Heart left ventricle (tissue), 16 donors: Measurements from ENCODE around the gene KLHL29. TPM values are rescaled to one million over a fixed set of nuclear protein-coding genes. Genes with fewer than 3 reads are reported as not detected.

Source experiments
- ATAC-seq, 4 donors: fragments of 200-7000 bp; cut with Tn5 transposase; one replicate each; pipeline ENCODE4 v1.9.1; 2020 to 2022; ENCODE audit warnings: moderate library complexity in 4 of 4, mild to moderate bottlenecking in 3 of 4, moderate number of reproducible peaks in 1 of 4
- DNase-seq, 5 donors: peaks; one replicate each; pipeline ENCODE4 v3.0.0-alpha.2; 2020
- H3K27ac ChIP-seq, 12 donors: fragments of 200-600 bp; sonication (generic) in 4 of 12; one replicate each; pipeline versions ENCODE4 v1.5.0 to v1.8.0; 2016 to 2022; ENCODE audit warnings: mild to moderate bottlenecking in 2 of 12
- H3K27me3 ChIP-seq, 9 donors: fragments of 200-600 bp; sonication (generic) in 2 of 9; one replicate each; pipeline versions ENCODE4 v1.5.1 to v1.8.0; 2016 to 2022; ENCODE audit warnings: mild to moderate bottlenecking in 3 of 9
- H3K36me3 ChIP-seq, 9 donors: fragments of 200-600 bp; sonication (generic) in 2 of 9; one replicate each; pipeline versions ENCODE4 v1.5.0 to v1.8.0; 2018 to 2022; ENCODE audit warnings: mild to moderate bottlenecking in 2 of 9
- H3K4me1 ChIP-seq, 12 donors: fragments of 200-600 bp; sonication (generic) in 4 of 12; one replicate each; pipeline versions ENCODE4 v1.5.0 to v1.8.0; 2016 to 2022; ENCODE audit warnings: mild to moderate bottlenecking in 3 of 12
- H3K4me3 ChIP-seq, 12 donors: fragments of 200-600 bp; sonication (generic) in 4 of 12; one replicate each; pipeline versions ENCODE4 v1.5.0 to v1.8.0; 2017 to 2022; ENCODE audit warnings: mild to moderate bottlenecking in 9 of 12, moderate library complexity in 4 of 12
- H3K9me3 ChIP-seq, 12 donors: fragments of 200-600 bp; sonication (generic) in 4 of 12; one replicate each; pipeline versions ENCODE4 v1.5.0 to v1.8.0; 2016 to 2022; ENCODE audit warnings: mild to moderate bottlenecking in 1 of 12
- POLR2A ChIP-seq, 2 donors: fragments of 450-650 bp; IDR thresholded peaks; one replicate each; pipeline ENCODE4 v1.6.1; 2017; ENCODE audit warnings: antibody characterized with exemption in 2 of 2, mild to moderate bottlenecking in 2 of 2, moderate library complexity in 2 of 2
- WGBS, 4 donors: extraction: QIAGEN DNeasy Blood & Tissue Kit in 2 of 4; methylation state at CpG; one replicate each; pipeline versions ENCODE4 v1.1.5 to v1.1.7; 2013 to 2018; 5-methylcytosine and 5-hydroxymethylcytosine counted together
- intact Hi-C, 10 donors: fragments of 100-400 bp; cut with DNase I; formaldehyde crosslinking; loops; one replicate each; pipeline versions ENCODE4 v1.11.1 to v1.14.2; 2022
- polyA plus RNA-seq, 2 donors: library from polyadenylated mRNA; stranded (reverse); fragments of 200-250 nt; gene quantifications; one replicate each; pipeline ENCODE4 v1.2.3, GENCODE V29; 2013
- total RNA-seq, 9 donors: library from RNA; depleted of rRNA in 2 of 9; stranded (reverse); fragments of >200 nt in 2 of 9; fragmentation: NEBNext Ultra II Directional in 3 of 9; extraction: Animal tissue kit (Norgen Biotek cat#: 25700) in 3 of 9; gene quantifications; one replicate each; pipeline versions ENCODE4 v1.1.0 to v1.2.4, GENCODE V29; 2016 to 2023
- TF ChIP-seq, protein P1 (sequence below), 12 donors: fragments of 200-600 bp; sonication (generic) in 4 of 12; IDR thresholded peaks; one replicate each; pipeline versions ENCODE4 v1.5.0 to v1.8.0; 2018 to 2022; ENCODE audit warnings: antibody characterized with exemption in 12 of 12, mild to moderate bottlenecking in 5 of 12
- donor health status: ischemic (EF 13 %, LVEDD 7.1; RV severe dilation, severe dysfunction).
- donor health status: healthy with polysubstance abuse.
- donor health status: DM: no; HTN: yes; CAD: no.
- donor health status: DM: no; HTN: no; CAD: no.
- donor health status: ischemic (EF 25% LVEDD 6.9; RV normal size, moderate dysfunction).
- donor health status: ischemic (EF 25% LVEDD 5.7; RV mildly dilated, moderate dysfunction).
- donor health status: healthy.
- donor health status: DM: yes; HTN: yes; CAD: no.
- donor health status: ischemic (EF 35%, LVEDD 5.7; RV mildly dilated, moderate dysfunction).
- donor health status: nonischemic (EF 11% LVEDD 7.7; RV severe dilation, severe dysfunction).
- donor health status: DM: yes; HTN: yes; CAD: no.
- donor health status: PGD.
- donor health status: ischemic (EF 29% LVEDD 5.4; RV normal size, mild dysfunction).
- donor health status: nonischemic (EF 23%, LVEDD 6.1; RV moderate dilation, normal function).

KLHL29 gene
- total and polyA plus RNA-seq, 11 donors: 0.74 to 2.7 (median 1.1) TPM

DNA sequence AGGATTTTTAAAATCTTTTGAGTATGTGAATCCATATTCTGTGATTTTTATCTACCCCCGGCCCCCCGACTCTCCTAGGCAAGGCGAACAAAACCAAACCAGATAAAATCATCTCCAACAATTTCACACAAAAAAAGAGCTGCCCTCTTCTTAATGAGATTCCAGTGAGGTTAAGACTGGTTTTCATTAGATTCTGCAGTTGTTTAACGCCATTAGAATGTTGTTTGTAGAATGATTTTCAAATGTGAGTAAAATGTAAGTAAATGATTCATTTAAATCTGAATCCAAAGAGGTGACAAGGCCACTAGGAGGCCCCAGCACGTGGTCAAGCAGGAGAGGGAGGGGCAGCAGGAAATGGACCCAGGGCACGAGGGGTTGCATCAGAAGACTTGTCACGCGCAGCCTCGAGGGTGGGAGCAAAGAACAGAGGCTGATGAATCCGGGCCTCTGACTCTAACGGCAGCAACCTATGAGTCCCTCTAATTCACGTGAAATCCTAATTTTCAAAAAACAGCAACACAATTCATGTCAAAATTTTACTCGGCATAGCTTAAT lies 24.3 kb upstream of the KLHL29 start:
- Histone ChIP-seq H3K9me3 (no peaks in the 10 kb centered on the region), H3K27me3 (peaks cover 0 to 25% (median 0%) of the 10 kb centered on the region in 9 donors), H3K4me3 (no peak overlapping the region), H3K36me3 (no peaks in the 10 kb centered on the region), H3K27ac (no peak overlapping the region), H3K4me1 (no peaks in the 10 kb centered on the region)
- WGBS, 4 donors: 72 to 75% (median 75%) methylated on average over 13 of the region's 13 CpGs
- no peak for TF ChIP-seq POLR2A (IDR thresholded peaks at IDR 0.05)
- TF ChIP-seq, protein P1, sequence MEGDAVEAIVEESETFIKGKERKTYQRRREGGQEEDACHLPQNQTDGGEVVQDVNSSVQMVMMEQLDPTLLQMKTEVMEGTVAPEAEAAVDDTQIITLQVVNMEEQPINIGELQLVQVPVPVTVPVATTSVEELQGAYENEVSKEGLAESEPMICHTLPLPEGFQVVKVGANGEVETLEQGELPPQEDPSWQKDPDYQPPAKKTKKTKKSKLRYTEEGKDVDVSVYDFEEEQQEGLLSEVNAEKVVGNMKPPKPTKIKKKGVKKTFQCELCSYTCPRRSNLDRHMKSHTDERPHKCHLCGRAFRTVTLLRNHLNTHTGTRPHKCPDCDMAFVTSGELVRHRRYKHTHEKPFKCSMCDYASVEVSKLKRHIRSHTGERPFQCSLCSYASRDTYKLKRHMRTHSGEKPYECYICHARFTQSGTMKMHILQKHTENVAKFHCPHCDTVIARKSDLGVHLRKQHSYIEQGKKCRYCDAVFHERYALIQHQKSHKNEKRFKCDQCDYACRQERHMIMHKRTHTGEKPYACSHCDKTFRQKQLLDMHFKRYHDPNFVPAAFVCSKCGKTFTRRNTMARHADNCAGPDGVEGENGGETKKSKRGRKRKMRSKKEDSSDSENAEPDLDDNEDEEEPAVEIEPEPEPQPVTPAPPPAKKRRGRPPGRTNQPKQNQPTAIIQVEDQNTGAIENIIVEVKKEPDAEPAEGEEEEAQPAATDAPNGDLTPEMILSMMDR (IDR thresholded peaks at IDR 0.05): no peak
- no peak for ATAC-seq
- intact Hi-C loops: no loop called here
- DNase-seq: no peak

DNA sequence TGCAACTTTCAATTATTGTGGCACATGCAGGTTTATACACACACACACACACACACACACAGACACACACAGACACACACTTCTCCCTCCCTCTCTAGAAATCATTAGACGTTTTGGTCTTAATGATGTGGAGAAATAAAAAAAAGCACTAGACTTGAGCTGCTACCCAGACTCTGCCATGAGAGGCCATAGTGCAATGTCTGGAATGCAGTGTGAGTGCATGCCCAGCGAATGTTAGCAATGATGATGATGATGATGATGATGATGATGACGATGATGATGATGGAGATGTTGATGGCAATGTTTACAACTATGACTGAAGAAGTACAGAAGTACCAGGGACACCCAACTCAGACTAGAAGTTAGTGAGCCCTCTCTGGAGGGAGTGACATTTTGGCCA lies 23.8 kb upstream of the KLHL29 start:
- TF ChIP-seq, protein P1 (IDR thresholded peaks at IDR 0.05): no peak
- TF ChIP-seq POLR2A (IDR thresholded peaks at IDR 0.05): no peak
- no peak for DNase-seq
- no peak for ATAC-seq
- no peaks in the 10 kb centered on the region for H3K4me1 ChIP-seq
- H3K4me3 ChIP-seq: no peak overlapping the region
- WGBS, 4 donors: 80 to 85% (median 82%) methylated on average over 3 of the region's 3 CpGs
- H3K27me3 ChIP-seq: peaks cover 0 to 26% (median 0%) of the 10 kb centered on the region in 9 donors
- H3K36me3 ChIP-seq: no peaks in the 10 kb centered on the region
- no peaks in the 10 kb centered on the region for H3K9me3 ChIP-seq
- H3K27ac ChIP-seq: no peak overlapping the region
- intact Hi-C loops: no loop called here

DNA sequence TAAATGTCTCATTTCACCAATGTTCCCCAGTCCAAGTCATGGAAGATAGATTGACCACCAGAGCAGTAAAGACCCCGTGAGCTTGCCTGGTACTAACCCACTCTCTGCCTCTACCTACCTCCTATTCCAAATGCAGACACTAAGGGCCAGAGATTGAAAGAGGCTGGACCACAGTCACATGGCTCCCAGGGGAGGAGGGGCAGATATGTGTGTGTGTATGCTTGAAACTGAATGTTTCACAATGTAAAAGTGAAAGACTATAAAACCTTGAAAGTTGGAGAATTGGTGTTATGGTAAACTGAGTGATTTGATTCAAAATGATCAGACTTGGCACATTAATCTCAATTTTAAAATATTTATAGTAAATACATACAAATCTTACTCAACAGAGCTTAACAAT lies 21.7 kb upstream of the KLHL29 start:
- peaks cover 0 to 23% (median 0%) of the 10 kb centered on the region in 9 donors for H3K27me3 ChIP-seq
- intact Hi-C loops: no loop called here
- 63 to 95% (median 74%) methylated on average over 1 of the region's 1 CpG for WGBS, 4 donors
- no peak overlapping the region for H3K4me3 ChIP-seq
- H3K4me1 ChIP-seq: no peaks in the 10 kb centered on the region
- DNase-seq: no peak
- no peak for ATAC-seq
- no peaks in the 10 kb centered on the region for H3K9me3 ChIP-seq
- TF ChIP-seq POLR2A (IDR thresholded peaks at IDR 0.05): no peak
- TF ChIP-seq, protein P1 (IDR thresholded peaks at IDR 0.05): no peak
- H3K36me3 ChIP-seq: no peaks in the 10 kb centered on the region
- no peak overlapping the region for H3K27ac ChIP-seq

DNA sequence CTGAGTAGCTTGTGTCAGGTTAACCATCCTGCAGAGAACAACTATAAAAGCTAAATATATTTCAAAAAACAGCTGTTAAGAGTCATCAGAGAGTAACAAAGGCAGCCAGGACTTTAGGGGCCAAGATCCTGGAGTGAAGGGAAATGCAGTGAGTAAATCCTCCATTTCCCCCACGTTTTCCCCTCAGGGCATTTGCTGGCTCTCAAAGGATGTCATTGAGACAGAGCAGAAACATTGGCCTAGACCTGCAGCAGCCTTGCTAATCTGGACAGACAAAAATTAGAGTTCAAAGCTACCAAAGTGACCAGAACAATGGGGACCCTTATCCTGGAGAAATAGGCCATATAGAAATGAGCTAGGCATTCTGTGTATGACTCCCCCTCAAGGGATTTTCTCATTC lies 21.1 kb upstream of the KLHL29 start:
- intact Hi-C loops: no loop called here
- Histone ChIP-seq H3K4me1 (no peaks in the 10 kb centered on the region), H3K4me3 (no peak overlapping the region), H3K9me3 (no peaks in the 10 kb centered on the region), H3K36me3 (no peaks in the 10 kb centered on the region), H3K27ac (no peak overlapping the region), H3K27me3 (peaks cover 0 to 23% (median 0%) of the 10 kb centered on the region in 9 donors)
- ATAC-seq: no peak
- no peak for TF ChIP-seq POLR2A (IDR thresholded peaks at IDR 0.05)
- TF ChIP-seq, protein P1 (IDR thresholded peaks at IDR 0.05): no peak
- no peak for DNase-seq
- WGBS, 4 donors: 14 to 32% (median 23%) methylated on average over 1 of the region's 1 CpG
